SK-MEL-5 (cell line): ENCODE results near the gene LHPP. TPM values are rescaled to one million over a fixed set of nuclear protein-coding genes. Genes with fewer than 3 reads are reported as not detected.
"Not testable (repeated sequence)": the region's sequence is repeated elsewhere in the genome, so short reads cannot be mapped to it uniquely, and the experiment has no call there.

ENCODE experiments used
- DNase-seq: peaks from one replicate; pipeline ENCODE4 v3.0.0-alpha.2; 2016; ENCODE audit warnings: low read depth, low spot score
- in situ Hi-C: cut with HindIII; loops from 2 replicates; pipeline ENCODE4 v1.10.0; 2016; ENCODE audit warnings: low sequenced_read_pairs, high pct_unique_total_duplicates, low pct_unique_long_range_greater_than_20kb
- polyA plus RNA-seq, 2 experiments: library from polyadenylated mRNA; depleted of rRNA; stranded (reverse); fragments of >200 nt; gene quantifications; 2 replicates each; pipeline ENCODE4 v1.2.3, GENCODE V29; 2015
- total RNA-seq: library from RNA; depleted of rRNA; stranded (reverse); fragments of >200 nt; shearing (Covaris generic); gene quantifications from 2 replicates; pipeline ENCODE4 v1.2.3, GENCODE V29; 2014; rRNA removed

LHPP gene, protein sequence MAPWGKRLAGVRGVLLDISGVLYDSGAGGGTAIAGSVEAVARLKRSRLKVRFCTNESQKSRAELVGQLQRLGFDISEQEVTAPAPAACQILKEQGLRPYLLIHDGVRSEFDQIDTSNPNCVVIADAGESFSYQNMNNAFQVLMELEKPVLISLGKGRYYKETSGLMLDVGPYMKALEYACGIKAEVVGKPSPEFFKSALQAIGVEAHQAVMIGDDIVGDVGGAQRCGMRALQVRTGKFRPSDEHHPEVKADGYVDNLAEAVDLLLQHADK
- total RNA-seq: 4.7 and 5.7 TPM in 2 replicates
- polyA plus RNA-seq (2015; cell fraction: cytosol; rRNA removed): 8.8 and 15.2 TPM in 2 replicates
- polyA plus RNA-seq (2015; cell fraction: nucleus; rRNA removed): 6.9 and 7.0 TPM in 2 replicates

DNA sequence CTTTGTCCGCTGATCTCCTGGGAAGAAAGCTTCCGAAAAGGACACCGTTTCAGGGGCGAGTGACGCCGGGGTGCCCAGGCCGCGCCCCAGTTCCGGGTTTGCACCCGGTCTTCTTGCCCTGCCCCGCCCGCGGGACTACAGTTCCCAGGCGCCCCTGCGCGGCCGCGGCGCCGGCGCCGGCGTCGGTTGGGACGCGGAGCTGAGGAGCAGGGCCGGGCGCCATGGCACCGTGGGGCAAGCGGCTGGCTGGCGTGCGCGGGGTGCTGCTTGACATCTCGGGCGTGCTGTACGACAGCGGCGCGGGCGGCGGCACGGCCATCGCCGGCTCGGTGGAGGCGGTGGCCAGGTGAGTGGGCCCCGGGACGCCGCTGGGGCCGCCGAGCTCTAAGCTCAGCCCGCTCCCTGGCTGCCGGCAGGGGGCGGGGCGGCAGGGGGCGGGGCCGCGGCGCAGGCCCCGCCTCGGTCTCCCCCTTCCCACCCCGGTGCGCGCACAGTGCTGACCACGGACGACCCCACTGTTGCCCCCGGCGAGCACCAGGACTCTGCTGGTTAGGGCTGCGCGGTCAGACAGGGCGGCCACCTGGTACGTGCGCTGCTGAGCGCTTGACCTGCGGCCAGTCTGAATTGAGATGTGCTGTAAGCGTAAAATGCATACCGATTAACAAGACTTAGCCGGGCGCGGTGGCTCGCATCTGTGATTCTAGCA is at the start of gene LHPP:
LHPP (plus strand) TSS at position 182 of the 706 bp plus-strand sequence; CDS start at position 222, 40 bp downstream.
- DNase-seq: peak; percentile 75
- in situ Hi-C loops: no loop called here

DNA sequence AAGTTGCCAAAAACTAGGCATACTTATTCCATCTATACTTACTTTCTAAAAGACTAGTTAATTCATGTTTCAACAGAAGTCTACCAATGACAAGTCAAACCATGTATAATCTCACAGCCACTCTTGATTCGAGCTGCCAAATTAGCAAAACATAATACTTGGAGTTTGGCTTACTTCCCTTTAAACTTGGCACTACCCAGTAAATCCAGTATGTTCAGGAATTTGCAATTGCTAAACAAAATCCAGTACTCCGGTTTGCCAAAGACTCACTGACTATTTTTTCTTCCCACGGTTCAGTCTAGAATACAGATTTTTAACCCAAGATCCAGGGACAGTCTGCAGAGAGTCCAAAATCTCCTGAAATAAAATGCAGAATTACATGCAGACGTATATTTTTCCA is 47.5 kb upstream of the LHPP start:
- DNase-seq: no peak

DNA sequence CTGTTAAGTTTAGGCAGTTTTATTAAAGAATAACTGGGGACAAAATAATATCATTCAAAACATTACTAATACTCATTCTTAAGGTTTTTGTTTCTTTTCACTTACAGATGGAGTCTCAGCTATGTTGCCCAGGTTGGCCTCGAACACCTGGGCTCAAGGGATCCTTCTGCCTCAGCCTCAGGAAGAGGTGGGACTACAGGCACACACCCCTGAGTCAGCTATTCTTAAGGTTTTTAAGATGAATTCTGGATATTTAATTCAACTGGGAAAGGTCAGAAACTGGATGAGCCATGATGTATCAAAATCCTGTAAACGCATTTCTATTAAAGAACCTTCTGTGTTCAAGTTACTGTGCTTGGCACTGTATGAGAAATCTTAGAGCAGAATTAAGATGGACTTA is 46.4 kb upstream of the LHPP start:
- in situ Hi-C loops: no loop called here
- DNase-seq: no peak

More for the DNA sequence above, 47.5 kb upstream of the LHPP start:
- in situ Hi-C loops: no loop called here

DNA sequence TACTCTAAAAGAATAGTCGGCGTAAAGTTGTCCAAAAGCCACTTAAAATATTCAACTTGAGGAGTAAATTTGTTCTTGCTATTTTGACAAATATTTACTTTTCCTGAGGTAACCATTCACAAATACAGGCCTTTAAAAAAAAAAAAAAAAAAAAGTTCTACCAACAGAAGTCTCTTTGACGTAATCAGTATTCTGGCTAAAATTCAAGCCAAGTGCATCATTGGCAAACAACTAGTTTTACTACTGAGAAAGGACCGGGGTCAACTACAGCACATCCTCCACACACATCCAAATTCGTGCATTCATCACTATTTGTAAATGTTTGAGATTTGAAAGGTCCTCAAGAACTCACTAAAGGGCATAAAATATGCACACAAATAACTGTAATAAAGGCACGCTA is 44.9 kb upstream of the LHPP start:
- in situ Hi-C loops: no loop called here

DNA sequence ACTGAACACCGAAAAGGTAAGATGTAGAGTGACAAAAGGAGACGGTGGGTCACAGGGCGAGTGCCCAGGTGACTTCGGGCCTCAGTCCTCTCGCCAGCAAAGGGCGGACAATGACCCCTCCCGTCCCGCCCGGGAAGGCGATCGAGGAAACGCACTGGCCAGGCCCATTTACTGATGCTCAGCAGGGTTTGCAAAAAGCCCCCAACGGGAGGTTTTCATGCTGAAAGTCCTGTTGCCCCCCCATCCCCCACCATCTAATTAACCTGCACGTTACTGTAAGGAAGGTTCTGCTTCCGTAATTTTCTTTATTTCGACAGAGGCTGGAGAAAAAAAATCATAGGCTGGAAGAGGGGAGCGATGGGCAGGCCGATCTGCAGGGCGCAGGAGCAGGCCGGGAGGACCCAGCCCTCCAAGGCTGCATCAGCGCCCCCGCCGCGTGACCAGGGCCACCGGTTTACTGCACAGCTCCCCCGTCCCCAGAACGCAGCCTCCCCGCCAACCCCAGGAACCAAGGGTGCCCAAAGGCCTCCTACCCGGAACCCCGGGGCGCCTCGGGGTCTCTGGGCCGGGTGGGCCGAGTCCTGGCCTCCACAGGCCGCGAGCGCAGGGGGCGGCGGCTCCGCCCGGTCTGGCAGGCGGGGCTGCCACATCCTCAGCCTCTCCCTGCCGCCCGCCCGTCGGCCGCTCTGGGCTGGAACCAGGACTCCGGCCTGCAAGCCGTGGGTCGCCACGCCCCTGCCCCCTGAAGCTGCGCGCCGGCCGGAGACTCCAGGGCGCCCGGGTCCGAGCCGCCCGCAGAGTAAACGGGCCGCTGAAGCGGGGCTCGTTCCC is 43.5 kb upstream of the LHPP start:
- peak; percentile 40 for DNase-seq
- in situ Hi-C loops: no loop called here

More for the DNA sequence above, 44.9 kb upstream of the LHPP start:
- no peak for DNase-seq

DNA sequence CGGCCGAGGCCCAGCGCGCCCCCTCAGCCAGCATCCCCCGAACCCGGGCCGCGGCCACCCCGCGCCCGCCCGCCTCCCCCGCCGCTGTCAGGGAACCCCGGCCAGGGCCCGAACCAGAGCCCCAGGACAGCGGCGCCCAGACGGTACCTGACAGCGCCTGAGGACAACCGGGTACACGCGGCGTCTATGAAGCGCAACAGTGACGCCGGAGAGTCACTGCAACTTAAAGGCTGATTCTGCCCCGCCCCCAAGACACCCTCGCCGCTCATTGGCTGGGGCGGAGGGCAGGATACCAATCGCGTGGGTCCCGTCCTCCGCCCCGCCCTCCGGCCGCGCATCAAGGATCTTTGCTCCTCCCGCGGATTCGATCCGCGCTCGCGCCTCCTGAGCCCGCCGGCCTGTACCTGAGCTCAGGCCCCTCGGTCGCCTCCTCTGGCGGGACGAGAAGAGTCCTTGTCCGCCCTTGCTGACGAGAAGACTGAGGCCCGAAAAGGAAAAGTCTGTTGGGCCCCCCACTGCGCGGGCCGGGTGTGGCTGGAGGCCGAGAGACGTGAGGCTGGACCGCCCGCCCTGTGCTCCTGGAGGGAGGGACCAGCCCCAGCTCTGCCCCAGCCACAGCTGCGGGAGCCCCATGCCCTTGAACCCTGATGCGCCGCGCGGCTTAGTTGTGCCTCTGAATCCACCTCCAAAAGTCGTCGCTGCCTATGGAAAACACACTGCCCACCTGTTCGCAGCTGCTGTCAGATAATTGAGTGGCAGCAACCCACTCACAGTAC is 42.7 kb upstream of the LHPP start, which contains the start of gene OAT:
OAT (minus strand) TSS at position 198 of the 776 bp plus-strand sequence. CDS start 6,752 bp downstream, outside the sequence.
- DNase-seq: peak; percentile 92
- in situ Hi-C loops: no loop called here

DNA sequence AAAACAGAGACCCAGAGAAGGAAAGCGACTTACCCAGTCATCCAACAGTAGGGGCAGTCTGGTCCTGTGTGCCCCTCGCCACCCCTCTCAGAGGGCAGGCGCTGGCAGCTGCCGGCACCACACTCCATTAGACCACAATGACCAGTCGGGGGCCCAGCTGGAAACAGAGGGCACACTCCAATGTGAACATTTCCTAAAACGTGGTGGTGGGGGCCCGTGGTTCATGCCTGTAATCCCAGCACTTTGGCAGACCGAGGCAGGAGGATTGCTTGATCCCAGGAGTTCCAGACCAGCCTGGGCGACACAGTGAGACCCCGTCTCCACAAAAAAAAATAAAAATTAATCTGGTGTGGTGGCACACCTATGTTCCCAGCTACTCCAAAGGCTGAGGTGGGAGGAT is 42.0 kb upstream of the LHPP start:
- in situ Hi-C loops: no loop called here
- DNase-seq: no peak

DNA sequence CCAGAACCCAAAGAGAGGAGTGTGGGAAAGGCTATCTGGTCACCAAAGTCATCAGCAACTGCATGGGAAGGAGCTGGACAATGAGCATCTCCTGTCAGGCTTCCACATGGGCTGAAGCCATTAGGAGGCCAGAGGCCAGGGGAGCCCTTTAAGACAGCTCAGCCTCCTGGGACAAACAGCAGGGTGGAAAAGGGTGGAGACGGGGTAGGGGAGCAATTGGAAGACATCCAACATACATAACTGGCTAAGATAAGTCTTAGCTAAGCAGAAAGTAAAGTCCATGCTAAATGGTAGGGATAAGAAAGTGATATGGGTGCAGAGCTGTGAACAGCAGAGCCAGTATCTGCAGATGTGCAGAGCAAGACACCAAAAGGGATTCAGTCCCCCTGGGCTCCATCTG is 41.4 kb upstream of the LHPP start:
- no peak for DNase-seq
- in situ Hi-C loops: no loop called here

DNA sequence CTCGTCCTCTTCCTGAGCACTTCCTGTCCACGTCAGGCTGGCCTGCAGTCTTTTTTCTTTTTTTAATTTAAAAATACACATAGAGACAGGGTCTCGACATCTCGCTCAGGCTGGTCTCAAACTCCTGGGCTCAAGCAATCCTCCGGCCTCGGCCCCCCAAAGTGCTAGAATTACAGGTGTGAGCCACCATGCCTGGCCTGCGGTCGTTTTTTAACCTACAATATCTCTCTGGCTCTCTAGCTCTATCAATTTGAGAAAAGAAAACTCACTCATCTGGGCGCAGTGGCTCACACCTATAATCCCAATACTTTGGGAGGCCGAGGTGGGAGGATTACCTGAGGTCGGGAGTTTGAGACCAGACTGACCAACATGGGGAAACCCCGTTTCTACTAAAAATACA is 38.9 kb upstream of the LHPP start:
- DNase-seq: no peak
- in situ Hi-C loops: no loop called here

DNA sequence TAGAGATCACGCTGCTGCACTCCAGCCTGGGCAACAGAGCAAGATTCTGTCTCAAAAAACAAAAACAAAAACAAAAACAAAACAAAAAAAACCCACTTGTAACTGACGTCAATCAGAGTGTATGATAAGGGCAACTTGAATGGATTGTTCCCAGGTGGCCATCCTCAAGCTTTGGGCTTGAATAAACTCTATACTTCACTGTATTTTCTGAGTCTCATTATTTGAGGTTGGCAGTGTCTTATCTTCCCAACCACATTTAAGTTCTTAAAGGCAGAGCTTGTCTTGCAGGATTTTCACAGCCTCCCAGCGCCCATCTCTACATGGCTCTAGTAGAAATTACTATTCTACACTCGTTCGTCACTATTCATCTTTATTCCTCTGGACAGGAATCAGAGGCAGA is 37.8 kb upstream of the LHPP start:
- in situ Hi-C loops: no loop called here

DNA sequence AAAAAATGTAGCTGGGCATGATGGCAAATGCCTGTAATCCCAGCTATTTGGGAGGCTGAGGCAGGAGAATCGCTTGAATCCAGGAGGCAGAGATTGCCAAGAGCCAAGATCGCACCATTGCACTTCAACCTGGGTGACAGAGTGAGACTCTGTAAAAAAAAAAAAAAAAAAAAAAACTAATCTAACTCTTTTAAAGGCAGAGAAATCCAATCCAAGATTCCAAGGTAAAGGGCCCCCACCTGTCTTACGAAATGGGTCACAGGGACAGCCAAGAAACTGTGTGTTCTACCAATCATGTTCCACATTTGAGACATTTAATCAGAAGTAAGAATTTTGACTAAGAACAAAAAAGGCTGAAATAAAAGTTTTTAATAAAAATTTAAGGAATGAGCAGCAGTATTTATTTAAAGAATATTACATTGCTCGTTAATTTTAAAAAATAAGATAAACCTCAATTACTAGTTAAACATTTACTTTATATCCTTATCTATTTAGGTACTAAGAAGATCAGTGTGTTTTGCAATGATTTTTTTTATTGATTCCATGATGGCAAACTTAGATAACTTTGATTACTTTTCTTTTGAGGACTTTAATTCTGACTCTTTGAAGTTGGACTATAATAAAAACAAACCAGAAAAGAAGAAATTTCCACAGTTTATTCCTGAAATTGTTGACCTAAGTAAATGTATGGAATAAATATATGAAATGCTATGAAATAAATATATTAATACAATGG is 36.2 kb upstream of the LHPP start:
- in situ Hi-C loops: no loop called here
- DNase-seq: no peak

More for the DNA sequence above, 37.8 kb upstream of the LHPP start:
- DNase-seq: no peak

DNA sequence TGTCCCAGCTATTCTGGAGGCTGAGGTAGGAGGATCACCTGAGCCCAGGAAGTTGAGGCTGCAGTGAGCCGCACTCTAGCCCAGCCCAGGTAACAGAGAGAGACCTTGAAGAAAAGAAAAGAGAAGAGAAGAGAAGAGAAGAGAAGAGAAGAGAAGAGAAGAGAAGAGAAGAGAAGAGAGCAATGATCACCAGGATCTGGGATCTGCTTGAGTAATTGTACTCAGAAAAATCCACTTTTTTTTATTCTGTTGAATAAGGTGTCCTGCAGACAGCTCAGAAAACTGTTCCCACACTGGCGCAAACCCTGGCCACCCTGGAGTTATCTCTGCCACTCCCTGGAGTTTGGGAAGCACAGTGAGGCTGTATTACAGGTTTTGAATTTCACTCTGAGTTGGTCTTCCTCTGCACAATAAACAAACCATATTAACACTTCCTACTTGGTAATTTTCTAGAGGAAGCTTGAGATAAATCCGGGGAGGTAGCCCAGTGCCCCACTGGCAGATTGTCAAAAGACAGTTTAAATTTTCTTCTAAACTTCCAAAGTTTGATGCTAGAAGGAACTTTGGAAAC is 33.3 kb upstream of the LHPP start:
- DNase-seq: no peak
- in situ Hi-C loops: no loop called here

DNA sequence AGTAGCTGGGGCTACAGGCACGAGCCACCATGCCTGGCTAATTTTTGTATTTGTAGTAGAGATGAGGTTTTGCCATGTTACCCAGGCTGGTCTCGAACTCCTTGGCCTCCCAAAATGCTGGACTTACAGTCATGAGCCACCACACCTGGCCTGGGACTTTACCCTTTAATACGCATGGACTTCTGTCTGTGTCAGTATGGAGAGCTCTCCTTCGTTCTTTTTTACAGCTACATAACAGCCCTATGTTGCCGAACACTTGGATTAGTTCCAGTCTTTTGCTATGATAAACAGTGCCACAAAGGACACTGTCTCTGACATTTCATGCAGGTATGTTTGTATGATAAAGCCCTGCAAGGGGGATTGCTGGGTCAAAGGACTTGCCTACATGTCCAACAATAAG is 32.0 kb upstream of the LHPP start:
- in situ Hi-C loops: no loop called here
- no peak for DNase-seq

DNA sequence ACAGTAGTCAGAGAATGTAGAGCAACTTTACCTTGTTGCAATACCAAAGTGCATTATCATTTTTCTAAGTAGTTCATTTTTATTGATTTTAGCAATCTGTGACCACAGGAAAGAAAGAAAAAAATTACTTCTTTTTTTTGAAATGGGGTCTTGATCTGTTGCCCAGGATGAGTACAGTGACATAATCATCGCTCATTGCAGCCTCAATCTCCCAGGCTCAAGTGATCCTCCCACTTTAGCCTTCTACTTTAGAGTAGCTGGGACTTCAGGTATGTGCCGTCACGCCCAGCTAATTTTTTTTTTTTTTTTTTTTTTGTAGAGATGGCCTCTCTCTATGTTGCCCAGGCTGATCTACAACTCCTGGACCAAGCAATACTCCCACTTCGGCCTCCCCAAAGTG is 31.5 kb upstream of the LHPP start:
- in situ Hi-C loops: no loop called here
- DNase-seq: no peak

DNA sequence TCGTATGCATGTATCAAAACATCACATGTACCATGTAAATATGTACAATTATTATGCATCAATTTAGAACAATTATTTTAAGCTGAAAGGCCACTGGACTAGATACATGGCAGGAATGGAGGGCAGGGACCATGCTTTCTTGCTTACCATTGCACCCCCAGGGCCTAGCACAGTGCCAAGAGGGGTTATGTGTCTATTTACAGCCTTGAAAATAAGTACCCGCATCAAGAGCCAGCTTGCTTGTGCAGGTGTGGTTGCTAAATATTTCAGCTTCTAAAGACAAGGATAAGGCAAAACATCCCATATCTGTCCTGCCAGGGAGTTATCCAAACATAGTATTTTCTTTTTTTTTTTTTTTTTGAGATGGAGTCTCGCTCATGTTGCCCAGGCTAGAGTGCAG is 28.2 kb upstream of the LHPP start:
- DNase-seq: no peak
- in situ Hi-C loops: no loop called here

DNA sequence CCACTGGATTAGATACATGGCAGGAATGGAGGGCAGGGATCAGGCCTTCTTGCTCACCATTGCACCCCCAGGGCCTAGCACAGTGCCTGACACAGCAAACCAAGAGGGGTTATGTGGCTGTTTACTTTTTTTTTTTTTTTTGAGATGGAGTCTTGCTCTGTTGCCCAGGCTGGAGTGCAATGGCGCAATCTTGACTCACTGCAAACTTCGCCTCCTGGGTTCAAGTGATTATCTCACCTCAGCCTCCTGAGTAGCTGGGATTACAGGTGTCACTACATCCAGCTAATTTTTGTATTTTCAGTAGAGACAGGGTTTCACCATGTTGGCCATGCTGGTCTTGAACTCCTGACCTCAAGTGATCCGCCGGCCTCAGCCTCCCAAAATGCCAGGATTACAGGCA is 25.9 kb upstream of the LHPP start:
- in situ Hi-C loops: not testable (repeated sequence)

More for the DNA sequence above, 25.9 kb upstream of the LHPP start:
- DNase-seq: not testable (repeated sequence)
